Occipital lobe (tissue), 2 donors: ENCODE data around the gene FIBP. TPM values are rescaled to one million over a fixed set of nuclear protein-coding genes. Genes with fewer than 3 reads are reported as not detected.
"Not testable (repeated sequence)": the region's sequence is repeated elsewhere in the genome, so short reads cannot be mapped to it uniquely, and the experiment has no call there.

Experiments used
- DNase-seq: peaks from one replicate; lab custom pipeline; 2025; lab: John Stamatoyannopoulos, UW
- total RNA-seq: library from RNA; depleted of rRNA; stranded (reverse); fragments of >200 nt; gene quantifications from one replicate; pipeline ENCODE4 v1.2.3, GENCODE V29; 2014

FIBP gene
- total RNA-seq, 1 donor from 2014 or later = 107 TPM

GRCh38 chr11:65849366-65849765 is 38.9 kb downstream of the FIBP start:
- DNase-seq = no peak

- not testable (repeated sequence) for DNase-seq
Observed at GRCh38 chr11:65848693-65849092, 39.6 kb downstream of the FIBP start.

GRCh38 chr11:65847746-65848145 is 40.5 kb downstream of the FIBP start:
- DNase-seq = no peak

GRCh38 chr11:65844231-65844872 is 43.9 kb downstream of the FIBP start:
- no peak for DNase-seq

- DNase-seq = no peak
Observed at GRCh38 chr11:65843811-65844210, 44.5 kb downstream of the FIBP start.

GRCh38 chr11:65842144-65842543 is 46.1 kb downstream of the FIBP start:
- no peak for DNase-seq

GRCh38 chr11:65834202-65834601 is 54.1 kb downstream of the FIBP start:
- no peak for DNase-seq

Other genes starting within 250 kb of the FIBP start
- 12.6 TPM for gene RELA, start 225.6 kb downstream of the FIBP start, total RNA-seq
- 43.8 TPM for gene KAT5, start 176.2 kb downstream of the FIBP start, total RNA-seq
- gene RNASEH2C, start 167.7 kb downstream of the FIBP start, total RNA-seq = 9.4 TPM
- gene AP5B1, start 107.5 kb downstream of the FIBP start, total RNA-seq = 4.7 TPM
- not detected for gene OVOL1, start 101.4 kb downstream of the FIBP start, total RNA-seq
- gene SNX32, start 54.5 kb downstream of the FIBP start, total RNA-seq = 7.3 TPM
- gene CFL1, start 30.3 kb downstream of the FIBP start, total RNA-seq = 404 TPM
- gene MUS81, start 28.0 kb downstream of the FIBP start, total RNA-seq = 45.9 TPM
- gene EFEMP2, start 15.7 kb downstream of the FIBP start, total RNA-seq = 13.3 TPM
- gene CTSW, start 8.6 kb downstream of the FIBP start, total RNA-seq = not detected
- 14.0 TPM for gene CCDC85B, start 2.2 kb upstream of the FIBP start, total RNA-seq
- not detected for gene FOSL1, start 11.9 kb upstream of the FIBP start, total RNA-seq
- gene C11orf68, start 30.6 kb upstream of the FIBP start, total RNA-seq = 12.6 TPM
- gene DRAP1, start 31.0 kb upstream of the FIBP start, total RNA-seq = 50.4 TPM
- gene TSGA10IP, start 57.0 kb upstream of the FIBP start, total RNA-seq = not detected
- gene SART1, start 73.3 kb upstream of the FIBP start, total RNA-seq = 22.1 TPM
- gene EIF1AD, start 113.7 kb upstream of the FIBP start, total RNA-seq = 20.7 TPM
- 16.7 TPM for gene BANF1, start 114.0 kb upstream of the FIBP start, total RNA-seq
- gene CST6, start 123.5 kb upstream of the FIBP start, total RNA-seq = not detected
- gene CATSPER1, start 138.0 kb upstream of the FIBP start, total RNA-seq = not detected
- gene GAL3ST3, start 160.7 kb upstream of the FIBP start, total RNA-seq = 14.0 TPM
- 88.6 TPM for gene SF3B2, start 163.9 kb upstream of the FIBP start, total RNA-seq
- gene PACS1, start 181.8 kb upstream of the FIBP start, total RNA-seq = 34.5 TPM